Lung (tissue), 12 donors: ENCODE measurements around the gene LRRTM4. TPM values are rescaled to one million over a fixed set of nuclear protein-coding genes. Genes with fewer than 3 reads are reported as not detected.

Experiments used
- ATAC-seq: fragments of 200-7000 bp; cut with Tn5 transposase; one replicate; pipeline ENCODE4 v1.9.1; 2020; ENCODE audit warnings: moderate number of reproducible peaks; ENCODE audit not compliant: insufficient read depth, low FRiP score
- DNase-seq, 3 donors: peaks; one replicate each; pipeline ENCODE4 v3.0.0-alpha.2; 2013 to 2017
- H3K27ac ChIP-seq, 2 donors: one replicate each; pipeline ENCODE4 v1.5.1; 2013; ENCODE audit warnings: mild to moderate bottlenecking in 2 of 2, moderate library complexity in 2 of 2, control low read depth in 1 of 2, inconsistent platforms in 1 of 2, low read depth in 1 of 2, low read length in 1 of 2
- H3K27me3 ChIP-seq, 3 donors: one replicate each; pipeline ENCODE4 v1.5.1; 2013; ENCODE audit warnings: low read length in 2 of 3; ENCODE audit not compliant: control insufficient read depth in 3 of 3, insufficient read depth in 3 of 3
- H3K36me3 ChIP-seq, 4 donors: one replicate each; pipeline ENCODE4 v1.5.1; 2013; ENCODE audit warnings: low read length in 4 of 4, mild to moderate bottlenecking in 1 of 4, moderate library complexity in 1 of 4; ENCODE audit not compliant: control insufficient read depth in 4 of 4, insufficient read depth in 4 of 4
- H3K4me1 ChIP-seq, 5 donors: one replicate each; pipeline ENCODE4 v1.5.1; 2013; ENCODE audit warnings: low read length in 5 of 5, mild to moderate bottlenecking in 2 of 5, moderate library complexity in 1 of 5; ENCODE audit not compliant: control insufficient read depth in 5 of 5, insufficient read depth in 5 of 5
- H3K4me3 ChIP-seq: one replicate; pipeline ENCODE4 v1.5.1; 2013; ENCODE audit warnings: mild to moderate bottlenecking, control low read depth, moderate library complexity
- H3K9ac ChIP-seq, 2 donors: one replicate each; pipeline ENCODE4 v1.5.1; 2013; ENCODE audit warnings: low read length in 2 of 2, control low read depth in 1 of 2; ENCODE audit not compliant: insufficient read depth in 1 of 2
- H3K9me3 ChIP-seq, 4 donors: one replicate each; pipeline ENCODE4 v1.5.1; 2013; ENCODE audit warnings: low read length in 3 of 4, mild to moderate bottlenecking in 1 of 4, moderate library complexity in 1 of 4; ENCODE audit not compliant: control insufficient read depth in 4 of 4, insufficient read depth in 3 of 4
- CTCF ChIP-seq: IDR thresholded peaks from 2 replicates; pipeline ENCODE4 v1.5.1; 2012; ENCODE audit warnings: mild to moderate bottlenecking; ENCODE audit errors: control extremely low read depth, extremely low read depth
- WGBS, 2 donors: extraction: QIAGEN DNeasy Blood & Tissue Kit; methylation state at CpG; one replicate each; pipeline ENCODE4 v1.1.7; 2013; 5-methylcytosine and 5-hydroxymethylcytosine counted together
- polyA plus RNA-seq, 2 donors: library from polyadenylated mRNA; stranded (reverse); fragments of 200-250 nt; gene quantifications; one replicate each; pipeline ENCODE4 v1.2.1, GENCODE V29; 2013
- total RNA-seq, 2 donors: library from RNA; depleted of rRNA in 1 of 2; stranded (reverse); fragments of >200 nt in 1 of 2; gene quantifications; one replicate each; pipeline ENCODE4 v1.2.1, GENCODE V29; 2014 to 2021
- donor health status: control.
- donor health status: control.
- donor health status: Bipolar disorder and iron deficiency.
- donor health status: healthy.
- donor health status: DM: yes; HTN: yes; CAD: no.

LRRTM4 gene
- total and polyA plus RNA-seq, 4 donors = 0.08 to 9.2 (median 1.2) TPM; not detected in 1

GRCh38 chr2:77193858-77194448 lies 328.2 kb downstream of the LRRTM4 start:
- WGBS, 2 donors = 86 to 90% methylated on average over 4 of the region's 4 CpGs
- no peak for DNase-seq

GRCh38 chr2:77192811-77193289 lies 329.3 kb downstream of the LRRTM4 start:
- H3K9me3 ChIP-seq = no peaks in the 10 kb centered on the region
- DNase-seq (no peak), ATAC-seq (no peak)
- no peaks in the 10 kb centered on the region for H3K4me1 ChIP-seq
- H3K4me3 ChIP-seq = no peak overlapping the region
- no peaks in the 10 kb centered on the region for H3K27me3 ChIP-seq
- no peak overlapping the region for H3K9ac ChIP-seq
- TF ChIP-seq CTCF = no peak
- H3K36me3 ChIP-seq = no peaks in the 10 kb centered on the region
- H3K27ac ChIP-seq = no peak overlapping the region
- WGBS, 2 donors = 86 to 87% methylated on average over 5 of the region's 5 CpGs

More at GRCh38 chr2:77193858-77194448, 328.2 kb downstream of the LRRTM4 start:
- Histone ChIP-seq H3K27ac (no peak overlapping the region), H3K4me1 (no peaks in the 10 kb centered on the region), H3K36me3 (no peaks in the 10 kb centered on the region), H3K9me3 (no peaks in the 10 kb centered on the region), H3K9ac (no peak overlapping the region), H3K4me3 (no peak overlapping the region), H3K27me3 (no peaks in the 10 kb centered on the region)
- TF ChIP-seq CTCF = no peak
- ATAC-seq = no peak

- DNase-seq (no peak), ATAC-seq (no peak)
- Histone ChIP-seq H3K36me3 (no peaks in the 10 kb centered on the region), H3K27me3 (no peaks in the 10 kb centered on the region), H3K4me1 (no peaks in the 10 kb centered on the region), H3K9me3 (no peaks in the 10 kb centered on the region), H3K27ac (no peak overlapping the region), H3K9ac (no peak overlapping the region), H3K4me3 (no peak overlapping the region)
- WGBS, 2 donors = 0% methylated on average over 1 of the region's 1 CpG
- TF ChIP-seq CTCF = no peak
Observed at GRCh38 chr2:77191665-77192064, 330.5 kb downstream of the LRRTM4 start.
